DND-41 (cell line): Measurements from ENCODE around the gene JUN.

ENCODE experiments used
- ATAC-seq: fragments of 200-7000 bp; cut with Tn5 transposase; 3 replicates; pipeline ENCODE4 v1.9.1; 2021; ENCODE audit warnings: low read depth; ENCODE audit not compliant: insufficient read depth
- DNase-seq: peaks from one replicate; pipeline ENCODE4 v3.0.0-alpha.2; 2020
- H2AFZ ChIP-seq: 2 replicates; pipeline ENCODE4 v1.6.0; 2012; ENCODE audit warnings: low read depth, low read length
- H3K27ac ChIP-seq: 2 replicates; pipeline ENCODE4 v1.5.1; 2012; ENCODE audit warnings: low read length, inconsistent platforms
- H3K27me3 ChIP-seq: fragments of 200-600 bp; sonication (generic); 2 replicates; pipeline ENCODE4 v1.6.0; 2012; ENCODE audit warnings: low read length, mild to moderate bottlenecking, inconsistent platforms; ENCODE audit not compliant: insufficient read depth, poor library complexity
- H3K36me3 ChIP-seq: 2 replicates; pipeline ENCODE4 v1.5.1; 2012; ENCODE audit warnings: low read length, inconsistent platforms; ENCODE audit not compliant: insufficient read depth
- H3K4me1 ChIP-seq: 2 replicates; pipeline ENCODE4 v1.5.1; 2012; ENCODE audit warnings: mild to moderate bottlenecking, low read length; ENCODE audit not compliant: insufficient read depth
- H3K4me2 ChIP-seq: 2 replicates; pipeline ENCODE4 v1.6.0; 2012; ENCODE audit warnings: mild to moderate bottlenecking, moderate library complexity, low read length, inconsistent platforms; ENCODE audit not compliant: insufficient read depth
- H3K4me3 ChIP-seq, 2 experiments: fragments of 200-600 bp in 1 of 2; shearing (Covaris generic) in 1 of 2; 2 replicates each; pipeline ENCODE4 v1.5.1; 2012 to 2016; ENCODE audit warnings: inconsistent platforms in 2 of 2, low read length in 2 of 2, mild to moderate bottlenecking in 2 of 2, low read depth in 1 of 2, moderate library complexity in 1 of 2
- H3K79me2 ChIP-seq: 2 replicates; pipeline ENCODE4 v1.6.0; 2012; ENCODE audit warnings: low read length, inconsistent platforms; ENCODE audit not compliant: insufficient read depth
- H3K9ac ChIP-seq: 2 replicates; pipeline ENCODE4 v1.6.0; 2012; ENCODE audit warnings: low read depth, mild to moderate bottlenecking, inconsistent platforms, low read length, moderate library complexity
- H3K9me3 ChIP-seq: 2 replicates; pipeline ENCODE4 v1.5.1; 2012; ENCODE audit warnings: low read length, moderate library complexity, mild to moderate bottlenecking, inconsistent platforms; ENCODE audit not compliant: insufficient read depth, severe bottlenecking
- H4K20me1 ChIP-seq: 2 replicates; pipeline ENCODE4 v1.6.0; 2012; ENCODE audit warnings: low read length; ENCODE audit not compliant: insufficient read depth
- CTCF ChIP-seq: IDR thresholded peaks from 2 replicates; pipeline ENCODE4 v1.5.1; 2012; ENCODE audit warnings: borderline replicate concordance, low read length, moderate library complexity, mild to moderate bottlenecking; ENCODE audit not compliant: poor library complexity, severe bottlenecking; ENCODE audit errors: extremely low read depth
- EZH2 ChIP-seq: IDR thresholded peaks from 3 replicates; pipeline ENCODE4 v1.6.1; 2012; ENCODE audit warnings: borderline replicate concordance, low read depth, mild to moderate bottlenecking, moderate library complexity, low read length, inconsistent platforms; ENCODE audit not compliant: severe bottlenecking

Gene JUN

GRCh38 chr1:58778385-58779000 lies 5.4 kb downstream of the JUN start:
- Histone ChIP-seq H3K9ac (no peak overlapping the region), H3K4me3 (no peak overlapping the region), H3K79me2 (peaks cover 17% of the 10 kb centered on the region), H3K4me2 (no peak overlapping the region), H3K9me3 (no peaks in the 10 kb centered on the region), H3K4me1 (peaks cover 34% of the 10 kb centered on the region), H4K20me1 (peaks cover 12% of the 10 kb centered on the region), H2AFZ (no peak overlapping the region), H3K27me3 (peaks cover 6% of the 10 kb centered on the region), H3K36me3 (peaks cover 5% of the 10 kb centered on the region; the same call in 1 of the 2 replicates), H3K27ac (no peak overlapping the region)
- no peak for TF ChIP-seq CTCF
- TF ChIP-seq EZH2, result no peak
- DNase-seq (no peak), ATAC-seq (no peak)

GRCh38 chr1:58774027-58774426 lies 9.8 kb downstream of the JUN start:
- no peaks in the 10 kb centered on the region for H3K36me3 ChIP-seq
- peak overlapping the region; percentile 79 for H3K27ac ChIP-seq
- no peaks in the 10 kb centered on the region for H3K79me2 ChIP-seq
- ATAC-seq (no peak), DNase-seq (no peak)
- peak overlapping the region; percentile 72 for H2AFZ ChIP-seq
- H3K9ac ChIP-seq, result peak overlapping the region; percentile 41
- 0 out of 4 replicates have a peak overlapping the region, but pooled peaks of 1 of the 2 experiments have one; percentile 7 for H3K4me3 ChIP-seq
- H3K27me3 ChIP-seq, result no peaks in the 10 kb centered on the region
- H3K9me3 ChIP-seq, result no peaks in the 10 kb centered on the region
- H3K4me2 ChIP-seq, result peak overlapping the region; percentile 46
- no peak for TF ChIP-seq EZH2
- no peak for TF ChIP-seq CTCF
- peaks cover 21% of the 10 kb centered on the region for H3K4me1 ChIP-seq
- no peaks in the 10 kb centered on the region for H4K20me1 ChIP-seq

- H3K9ac ChIP-seq, result peak overlapping the region; percentile 41
- H3K4me1 ChIP-seq, result peaks cover 21% of the 10 kb centered on the region
- TF ChIP-seq EZH2 (no peak), CTCF (no peak)
- no peaks in the 10 kb centered on the region for H4K20me1 ChIP-seq
- H2AFZ ChIP-seq, result peak overlapping the region; percentile 72
- peak overlapping the region; percentile 79 for H3K27ac ChIP-seq
- no peaks in the 10 kb centered on the region for H3K36me3 ChIP-seq
- H3K4me2 ChIP-seq, result peak overlapping the region; percentile 46
- no peaks in the 10 kb centered on the region for H3K27me3 ChIP-seq
- H3K4me3 ChIP-seq, result peak overlapping the region in 1 of 2 experiments; percentile 21; a peak in 1 of 4 replicates
- no peaks in the 10 kb centered on the region for H3K79me2 ChIP-seq
- no peaks in the 10 kb centered on the region for H3K9me3 ChIP-seq
- ATAC-seq (peak; percentile 99), DNase-seq (peak; percentile 83)
Observed at GRCh38 chr1:58773406-58773840, 10.4 kb downstream of the JUN start.
